Measurements from ENCODE around the gene PRUNE2. TPM values are rescaled to one million over a fixed set of nuclear protein-coding genes. Genes with fewer than 3 reads are reported as not detected.

The PRUNE2 gene
- total RNA-seq, 1 experiment from 2014 or later = 0.59 TPM

- Histone ChIP-seq H3K27ac (ENCODE audit: low read depth, low read length) (no peak overlapping the region), H4K20me1 (ENCODE audit: insufficient read depth) (no peaks in the 10 kb centered on the region), H3K9me2 (ENCODE audit: insufficient read depth) (no peaks in the 10 kb centered on the region), H3K36me3 (ENCODE audit: control insufficient read depth in 1 of 2, insufficient read depth in 2 of 2, low read length in 2 of 2) (no peaks in the 10 kb centered on the region), H3K27me3 (ENCODE audit: insufficient read depth, low read length) (no peaks in the 10 kb centered on the region), H3K4me3 (replicated peaks in 1 of 2; ENCODE audit: low read depth in 1 of 2, low read length in 2 of 2) (no peak overlapping the region), H3K9ac (ENCODE audit: low read length) (no peak overlapping the region), H2AFZ (ENCODE audit: low read depth, low read length, poor library complexity, severe bottlenecking) (no peak overlapping the region), H3K9me3 (ENCODE audit: control insufficient read depth in 1 of 2, insufficient read depth in 1 of 2, low read depth in 1 of 2, low read length in 2 of 2) (no peaks in the 10 kb centered on the region), H3K4me2 (ENCODE audit: low read length) (no peak overlapping the region), H3K4me1 (ENCODE audit: control insufficient read depth in 1 of 2, insufficient read depth in 2 of 2, low read length in 2 of 2) (peaks cover 9 to 11% of the 10 kb centered on the region in 2 experiments; a peak in 3 of 4 replicates), H3K79me2 (ENCODE audit: insufficient read depth, low read length) (no peaks in the 10 kb centered on the region)
- BruUV-seq (replicated peaks) = no TSS peak
- no peak for DNase-seq (ENCODE audit: low read depth, low spot score)
- intact Hi-C loops (cut with micrococcal nuclease) = no loop called here
- RAD21 ChIA-PET (ENCODE audit: low non-redundant PET in 1 of 2, low total read pairs in 2 of 2, uncharacterized antibody in 2 of 2, unreplicated experiment in 2 of 2) = no interaction called here
- TF ChIP-seq ATF3 (IDR thresholded peaks at IDR 0.05) = no peak
- TF ChIP-seq ELF1 (IDR thresholded peaks at IDR 0.05; ENCODE audit: borderline replicate concordance, low read depth) = no peak
- TF ChIP-seq MAX (IDR thresholded peaks at IDR 0.05) = no peak
- TF ChIP-seq ZBTB33 (IDR thresholded peaks at IDR 0.05; ENCODE audit: extremely low read depth, insufficient replicate concordance, low read length) = no peak
- no peak for TF ChIP-seq TCF7L2 (IDR thresholded peaks at IDR 0.05; ENCODE audit: borderline replicate concordance, extremely low read depth, insufficient read depth, insufficient read length)
- TF ChIP-seq ZFX (IDR thresholded peaks at IDR 0.05) = no peak
- ATAC-seq = no peak
- CTCF ChIA-PET = no interaction called here
- POLR2A ChIA-PET = no interaction called here
These were observed 313.6 kb downstream of the PRUNE2 start for GRCh38 chr9:76592091-76592973.

All from HCT116 (cell line).